Keratinocyte (primary cell): ENCODE results near the gene PRR13. TPM values are rescaled to one million over a fixed set of nuclear protein-coding genes. Genes with fewer than 3 reads are reported as not detected.
A peak's percentile ranks its signal among the peaks of the same experiment; 100 is the strongest.

Experiments used
- DNase-seq: peaks from one replicate; pipeline ENCODE4 v3.0.0-alpha.2; 2011; ENCODE audit warnings: low read depth, missing footprints, low spot score
- FAIRE-seq: peaks from 2 replicates; lab custom pipeline; 2011; peaks lifted over from hg19 to GRCh38; lab: Jason Lieb, UNC
- H2AFZ ChIP-seq: 2 replicates; pipeline ENCODE4 v1.6.0; 2012; ENCODE audit warnings: low read length, control low read depth, inconsistent platforms; ENCODE audit not compliant: control insufficient read depth
- H3K27ac ChIP-seq: 2 replicates; pipeline ENCODE4 v1.5.1; 2011; ENCODE audit warnings: low read length; ENCODE audit not compliant: control insufficient read depth, insufficient read depth
- H3K27me3 ChIP-seq: 3 replicates; pipeline ENCODE4 v1.6.0; 2011; ENCODE audit warnings: low read length; ENCODE audit not compliant: control insufficient read depth, insufficient read depth; ENCODE audit errors: extremely low read depth
- H3K36me3 ChIP-seq, 2 experiments: 2 replicates in 1 of 2; 3 replicates in 1 of 2; pipeline ENCODE4 v1.5.1; 2011; ENCODE audit warnings: low read length in 2 of 2, mild to moderate bottlenecking in 1 of 2; ENCODE audit not compliant: control insufficient read depth in 2 of 2, insufficient read depth in 2 of 2; ENCODE audit errors: extremely low read depth in 1 of 2
- H3K4me1 ChIP-seq: 3 replicates; pipeline ENCODE4 v1.5.1; 2011; ENCODE audit warnings: low read length; ENCODE audit not compliant: control insufficient read depth, insufficient read depth; ENCODE audit errors: extremely low read depth
- H3K4me2 ChIP-seq: 3 replicates; pipeline ENCODE4 v1.6.0; 2011; ENCODE audit warnings: low read depth, low read length; ENCODE audit not compliant: control insufficient read depth, insufficient read depth; ENCODE audit errors: extremely low read depth
- H3K4me3 ChIP-seq, 3 experiments: fragments of 200-600 bp in 1 of 3; sonication (generic) in 1 of 3; 2 replicates in 2 of 3; 3 replicates in 1 of 3; pipeline ENCODE4 v1.5.1; 2011 to 2016; ENCODE audit warnings: low read length in 3 of 3, mild to moderate bottlenecking in 3 of 3, control low read depth in 2 of 3, inconsistent platforms in 1 of 3, low read depth in 1 of 3, mixed read lengths in 1 of 3, mixed run types in 1 of 3, moderate library complexity in 1 of 3; ENCODE audit not compliant: control insufficient read depth in 2 of 3, insufficient read depth in 2 of 3; ENCODE audit errors: extremely low read depth in 1 of 3
- H3K79me2 ChIP-seq: 2 replicates; pipeline ENCODE4 v1.6.0; 2012; ENCODE audit warnings: low read length; ENCODE audit not compliant: control insufficient read depth, insufficient read depth
- H3K9ac ChIP-seq: 3 replicates; pipeline ENCODE4 v1.6.0; 2011; ENCODE audit warnings: low read length; ENCODE audit not compliant: control insufficient read depth, insufficient read depth; ENCODE audit errors: extremely low read depth
- H3K9me1 ChIP-seq: 3 replicates; pipeline ENCODE4 v1.6.0; 2011; ENCODE audit warnings: low read length; ENCODE audit not compliant: control insufficient read depth, insufficient read depth; ENCODE audit errors: extremely low read depth
- H3K9me3 ChIP-seq: 2 replicates; pipeline ENCODE4 v1.5.1; 2012; ENCODE audit warnings: low read depth, low read length; ENCODE audit not compliant: control insufficient read depth
- H4K20me1 ChIP-seq: 3 replicates; pipeline ENCODE4 v1.6.0; 2011; ENCODE audit warnings: low read length; ENCODE audit not compliant: control insufficient read depth, insufficient read depth; ENCODE audit errors: extremely low read depth
- CTCF ChIP-seq, 3 experiments: IDR thresholded peaks in 1 of 3; conservative IDR thresholded peaks in 1 of 3; optimal IDR thresholded peaks in 1 of 3; 2 replicates in 2 of 3; 3 replicates in 1 of 3; pipeline versions ENCODE3 to v1.5.1; 2011; ENCODE audit warnings: low read length in 3 of 3, mild to moderate bottlenecking in 3 of 3, moderate library complexity in 2 of 3, control low read depth in 1 of 3, inconsistent platforms in 1 of 3; ENCODE audit not compliant: insufficient read depth in 2 of 3; ENCODE audit errors: extremely low read depth in 1 of 3
- EZH2 ChIP-seq: IDR thresholded peaks from one replicate; pipeline ENCODE4 v1.6.1; 2012; ENCODE audit warnings: inconsistent platforms, mild to moderate bottlenecking, low read length, moderate library complexity
- dilution Hi-C: fragments of 300-500 bp; cut with MboI; formaldehyde crosslinking; loops from one replicate; pipeline ENCODE4 v1.7.0; 2020; ENCODE audit warnings: low sequenced_read_pairs; ENCODE audit not compliant: extremely low pct_ligation_motif_present
- polyA plus RNA-seq, 5 experiments: library from polyadenylated mRNA; depleted of rRNA in 3 of 5; stranded (reverse) in 3 of 5; stranded (forward) in 1 of 5; unstranded in 1 of 5; fragments of >200 nt; gene quantifications; 1 replicate in 1 of 5; 2 replicates in 3 of 5; 3 replicates in 1 of 5; pipeline versions ENCODE4 v1.2.1 to v1.2.3, GENCODE V29; 2011 to 2012; ENCODE audit warnings: missing spikeins in 2 of 5, low read depth in 1 of 5, low replicate concordance in 1 of 5

PRR13 gene
- polyA plus RNA-seq, 1 donor (not counting 4 experiments of a cell fraction or from before 2014, with no cell fraction given): 104 TPM

GRCh38 chr12:53454707-53455106 lies 13.2 kb downstream of the PRR13 start:
- Histone ChIP-seq H3K36me3 (peaks cover 33 to 57% of the 10 kb centered on the region in 2 experiments), H3K9me1 (no peaks in the 10 kb centered on the region), H2AFZ (no peak overlapping the region), H3K9ac (no peak overlapping the region), H3K9me3 (no peaks in the 10 kb centered on the region), H3K4me2 (peak overlapping the region; percentile 92), H3K4me3 (no peak overlapping the region), H3K27me3 (no peaks in the 10 kb centered on the region), H3K79me2 (peaks cover 72% of the 10 kb centered on the region), H4K20me1 (peaks cover 32% of the 10 kb centered on the region), H3K27ac (no peak overlapping the region), H3K4me1 (peaks cover 13% of the 10 kb centered on the region)
- no peak for TF ChIP-seq EZH2
- no peak for TF ChIP-seq CTCF (optimal IDR thresholded peaks at IDR 0.05 in 1 of 3, IDR thresholded peaks at IDR 0.05 in 1 of 3, conservative IDR thresholded peaks at IDR 0.05 in 1 of 3; ENCODE audit: extremely low read depth in 1 of 3, insufficient read depth in 2 of 3, low read length in 3 of 3)
- FAIRE-seq (no peak), DNase-seq (no peak)
- dilution Hi-C loops: no loop called here

- no peak overlapping the region for H3K9ac ChIP-seq
- peaks cover 46% of the 10 kb centered on the region for H4K20me1 ChIP-seq
- dilution Hi-C loops: no loop called here
These were observed 15.3 kb downstream of the PRR13 start for GRCh38 chr12:53456654-53457366.

More at GRCh38 chr12:53456654-53457366, 15.3 kb downstream of the PRR13 start:
- Histone ChIP-seq H3K4me3 (no peak overlapping the region), H3K79me2 (peaks cover 93% of the 10 kb centered on the region), H3K36me3 (peaks cover 49 to 77% of the 10 kb centered on the region in 2 experiments), H3K9me1 (no peaks in the 10 kb centered on the region), H3K4me1 (peaks cover 13% of the 10 kb centered on the region), H3K9me3 (no peaks in the 10 kb centered on the region), H3K27me3 (no peaks in the 10 kb centered on the region), H3K27ac (no peak overlapping the region), H3K4me2 (no peak overlapping the region), H2AFZ (no peak overlapping the region)
- no peak for DNase-seq
- FAIRE-seq: no peak
- no peak for TF ChIP-seq EZH2
- no peak for TF ChIP-seq CTCF (optimal IDR thresholded peaks at IDR 0.05 in 1 of 3, IDR thresholded peaks at IDR 0.05 in 1 of 3, conservative IDR thresholded peaks at IDR 0.05 in 1 of 3; ENCODE audit: extremely low read depth in 1 of 3, insufficient read depth in 2 of 3, low read length in 3 of 3)
